ENCODE data around the gene SPATA33.
"Not testable (repeated sequence)": the region's sequence is repeated elsewhere in the genome, so short reads cannot be mapped to it uniquely, and the experiment has no call there.

SPATA33 gene

DNA sequence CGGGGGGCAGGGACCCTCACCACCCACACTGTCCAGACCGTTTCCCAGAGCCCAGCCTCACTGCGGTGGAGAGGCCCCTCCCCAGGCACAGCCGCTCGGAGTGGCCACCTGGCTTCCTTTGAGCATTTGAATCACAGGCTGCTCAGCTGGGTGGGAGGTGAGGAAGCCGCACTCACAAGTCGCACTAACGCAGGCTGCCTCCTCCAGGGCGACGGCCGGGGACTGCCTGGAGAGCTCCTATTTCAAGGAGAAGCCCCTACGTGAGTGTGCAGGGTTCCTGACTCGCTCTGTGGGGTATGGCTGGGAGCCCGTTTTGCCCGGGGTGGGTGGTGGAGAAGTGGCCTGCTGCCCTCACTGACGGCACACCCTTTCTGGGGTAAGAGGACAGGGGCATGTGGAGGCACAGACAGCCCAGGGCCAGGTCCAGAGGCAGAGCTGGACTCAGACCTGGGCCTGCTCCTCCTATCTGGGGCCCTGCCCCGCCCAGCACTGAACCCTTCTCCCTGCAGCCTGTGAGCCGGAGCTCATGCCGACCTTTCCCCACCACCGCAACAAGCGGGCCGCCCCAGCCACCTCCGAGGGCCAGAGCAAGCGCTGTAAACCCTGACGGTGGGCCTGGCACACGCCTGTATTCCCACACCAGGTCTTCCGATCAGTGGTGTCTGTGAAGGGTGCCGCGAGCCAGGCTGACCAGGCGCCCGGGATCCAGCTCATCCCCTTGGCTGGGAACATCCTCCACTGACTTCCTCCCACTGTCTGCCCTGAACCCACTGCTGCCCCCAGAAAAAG, 37.6 kb downstream of the SPATA33 start:
- DNase-seq: no peak

DNA sequence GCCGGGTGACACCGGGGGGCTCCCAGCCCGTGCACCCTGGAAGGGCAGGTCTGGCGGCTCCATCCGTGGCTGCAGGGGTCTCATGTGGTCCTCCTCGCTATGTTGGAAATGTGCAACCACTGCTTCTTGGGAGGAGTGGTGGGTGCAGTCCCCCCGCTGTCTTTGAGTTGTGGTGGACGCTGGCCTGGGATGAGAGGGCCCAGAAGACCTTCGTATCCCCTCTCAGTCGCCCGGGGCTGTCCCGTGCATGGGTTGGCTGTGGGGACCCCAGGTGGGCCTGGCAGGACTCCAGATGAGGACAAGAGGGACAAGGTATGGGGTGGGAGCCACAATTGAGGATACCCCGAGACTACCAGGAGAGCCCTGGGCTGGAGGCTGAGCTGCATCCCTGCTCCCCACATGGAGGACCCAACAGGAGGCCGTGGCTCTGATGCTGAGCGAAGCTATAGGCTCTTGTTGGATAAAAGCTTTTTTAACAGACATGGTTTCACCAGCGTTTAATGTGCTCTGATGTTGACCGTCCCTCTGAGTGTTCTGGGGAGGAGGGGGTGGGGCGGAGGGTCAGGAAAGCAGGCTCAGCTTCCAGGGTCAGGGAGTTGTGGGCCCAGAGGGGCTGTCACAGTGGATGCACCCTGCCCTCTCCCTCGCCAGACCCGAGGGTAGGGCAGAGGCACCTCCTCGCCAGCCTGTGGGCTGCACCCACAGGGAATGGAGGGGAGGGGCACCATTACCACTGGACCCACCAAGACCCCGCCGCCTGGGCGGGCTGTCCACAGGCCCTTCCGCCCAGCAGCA, 38.4 kb downstream of the SPATA33 start:
- no peak for DNase-seq

DNA sequence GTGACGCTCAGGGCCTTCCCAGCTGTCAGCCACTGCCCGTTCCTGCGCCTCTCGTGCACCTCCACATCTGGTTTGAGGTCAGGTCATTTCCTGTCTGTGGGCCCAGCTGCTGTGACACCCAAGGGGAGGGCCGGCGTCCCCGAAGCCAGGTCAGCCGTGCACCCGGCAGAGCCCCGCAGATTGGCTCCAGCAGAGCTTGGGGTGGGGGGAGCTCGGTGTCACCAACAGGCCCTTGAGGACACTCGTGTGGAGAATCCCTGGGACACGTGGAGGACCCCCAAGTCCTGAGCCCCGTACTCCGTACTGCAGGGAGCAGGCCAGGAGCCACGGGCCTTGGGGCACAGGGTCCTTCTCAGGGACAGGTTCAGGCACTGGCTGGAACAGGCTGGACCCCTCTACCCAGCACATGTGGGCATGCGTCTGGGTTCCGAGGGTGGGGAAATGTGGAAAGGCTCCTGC, 39.1 kb downstream of the SPATA33 start:
- DNase-seq: no peak

DNA sequence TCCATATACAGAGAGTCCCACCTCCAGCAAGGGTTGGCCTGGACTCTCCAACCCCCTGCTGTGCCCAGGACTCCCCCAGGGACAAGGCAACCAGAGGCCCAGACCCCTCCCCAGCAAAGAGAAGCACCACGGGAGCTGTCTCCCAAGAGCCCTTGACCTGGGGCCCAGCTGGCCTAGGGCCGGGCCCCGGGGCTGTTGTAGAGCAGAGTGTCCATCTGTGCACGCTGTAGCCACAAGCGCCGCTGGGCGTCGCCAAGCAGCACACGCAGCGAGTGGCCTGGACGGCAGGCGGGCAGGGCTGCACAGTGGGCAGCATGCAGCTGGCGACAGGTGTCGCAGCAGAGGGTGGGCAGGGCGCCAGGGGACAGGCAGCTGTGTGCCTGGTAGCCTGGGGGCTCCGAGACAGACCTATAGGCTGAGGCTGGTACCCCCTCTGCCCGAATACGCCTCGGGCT, 39.6 kb downstream of the SPATA33 start:
- no peak for DNase-seq

DNA sequence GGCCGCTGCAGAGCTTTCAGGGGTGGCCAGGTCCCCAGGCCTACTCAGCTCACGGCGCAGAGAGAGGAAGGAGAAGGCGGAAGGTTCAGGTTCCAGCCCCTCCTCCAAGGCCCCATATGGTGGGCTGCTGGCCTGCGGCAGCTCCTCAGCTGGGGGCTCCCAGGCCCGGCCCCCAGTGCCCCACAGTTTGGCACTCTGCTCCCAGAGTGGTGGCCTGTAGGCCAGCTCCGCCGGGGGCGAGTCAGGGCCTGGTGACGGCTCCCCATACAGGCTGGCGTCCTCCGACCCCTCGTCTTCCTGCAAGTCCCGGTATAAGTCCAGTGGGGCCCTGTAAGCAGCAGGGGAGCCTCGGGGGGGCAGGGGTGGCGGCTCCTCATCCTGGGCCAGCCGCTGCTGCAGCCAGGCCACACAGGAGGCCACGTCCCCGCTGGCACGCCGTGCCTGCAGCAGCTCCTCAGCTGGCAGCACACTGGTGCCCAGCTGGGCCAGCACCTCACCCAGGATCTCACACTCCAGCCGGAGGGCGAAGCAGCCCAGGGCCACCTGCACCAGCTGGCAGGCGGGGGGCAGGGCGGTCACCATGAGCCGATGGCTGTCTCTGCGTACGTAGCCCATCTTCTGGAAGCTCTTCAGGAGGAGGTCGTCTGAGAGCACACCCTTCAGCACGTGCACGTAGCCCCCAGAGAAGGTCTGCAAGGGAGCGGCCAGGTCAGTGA, 40.1 kb downstream of the SPATA33 start:
- no peak for DNase-seq

DNA sequence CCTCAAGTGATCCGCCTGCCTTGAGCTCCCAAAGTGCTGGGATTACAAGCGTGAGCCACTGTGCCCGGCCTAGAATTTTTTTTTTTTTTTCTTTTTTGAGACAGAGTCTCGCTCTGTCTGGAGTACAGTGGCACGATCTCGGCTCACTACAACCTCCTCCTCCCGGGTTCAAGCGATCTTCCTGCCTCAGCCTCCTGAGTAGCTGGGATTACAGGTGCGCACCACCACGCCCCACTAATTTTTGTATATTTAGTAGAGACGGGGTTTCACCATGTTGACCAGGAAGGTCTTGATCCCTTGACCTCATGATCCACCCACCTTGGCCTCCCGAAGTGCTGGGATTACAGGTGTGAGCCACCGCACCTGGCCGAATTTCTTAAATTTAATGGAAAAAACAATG, 41.1 kb downstream of the SPATA33 start:
- DNase-seq: not testable (repeated sequence)

DNA sequence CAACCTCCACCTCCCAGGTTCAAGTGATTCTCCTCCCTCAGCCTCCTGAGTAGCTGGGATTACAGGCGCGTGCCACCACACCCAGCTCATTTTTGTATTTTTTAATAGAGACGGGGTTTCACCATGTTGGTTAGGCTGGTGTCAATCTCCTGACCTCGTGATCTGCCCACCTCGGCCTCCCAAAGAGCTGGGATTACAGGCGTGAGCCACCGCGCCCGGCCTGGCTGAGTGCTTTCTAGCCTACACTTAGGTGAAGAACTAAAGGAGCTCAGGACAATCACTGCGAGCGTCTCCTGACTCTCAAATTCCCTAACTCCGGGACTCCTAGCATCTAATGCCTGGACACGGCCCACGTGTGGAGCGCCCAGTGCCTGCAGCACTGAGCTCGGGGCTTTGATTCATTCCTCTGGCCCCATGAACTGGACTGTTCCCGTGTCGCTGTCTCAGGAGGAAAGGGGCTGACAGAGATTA, 42.0 kb downstream of the SPATA33 start:
- not testable (repeated sequence) for DNase-seq

DNA sequence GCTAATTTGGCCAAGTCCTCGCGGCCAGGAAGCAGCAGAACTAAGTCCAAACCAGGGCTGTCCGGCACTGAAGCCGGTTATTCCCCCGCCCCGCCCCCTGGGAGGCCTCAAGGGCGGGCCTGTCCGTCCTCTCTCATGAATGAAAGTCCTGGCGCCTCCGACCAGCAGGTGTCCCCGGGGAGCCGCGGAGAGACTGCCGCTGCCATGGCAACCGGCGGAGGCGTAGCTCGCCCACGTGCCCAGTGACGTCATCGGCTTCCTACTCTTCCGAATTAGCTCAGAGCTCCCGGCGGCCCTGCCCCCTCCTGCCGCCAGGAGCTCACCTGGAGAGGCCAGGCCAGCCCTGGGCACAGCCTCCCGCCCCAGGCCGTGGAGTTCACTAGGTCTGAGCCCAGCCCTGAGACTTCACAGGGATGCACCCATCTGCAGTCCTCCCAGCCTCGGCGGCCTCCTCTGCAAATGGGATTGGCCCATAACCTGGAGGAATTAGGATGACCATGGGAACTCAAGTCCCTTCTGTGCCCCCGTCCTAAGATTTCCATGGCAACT, 42.5 kb downstream of the SPATA33 start:
- DNase-seq: peak; percentile 73

DNA sequence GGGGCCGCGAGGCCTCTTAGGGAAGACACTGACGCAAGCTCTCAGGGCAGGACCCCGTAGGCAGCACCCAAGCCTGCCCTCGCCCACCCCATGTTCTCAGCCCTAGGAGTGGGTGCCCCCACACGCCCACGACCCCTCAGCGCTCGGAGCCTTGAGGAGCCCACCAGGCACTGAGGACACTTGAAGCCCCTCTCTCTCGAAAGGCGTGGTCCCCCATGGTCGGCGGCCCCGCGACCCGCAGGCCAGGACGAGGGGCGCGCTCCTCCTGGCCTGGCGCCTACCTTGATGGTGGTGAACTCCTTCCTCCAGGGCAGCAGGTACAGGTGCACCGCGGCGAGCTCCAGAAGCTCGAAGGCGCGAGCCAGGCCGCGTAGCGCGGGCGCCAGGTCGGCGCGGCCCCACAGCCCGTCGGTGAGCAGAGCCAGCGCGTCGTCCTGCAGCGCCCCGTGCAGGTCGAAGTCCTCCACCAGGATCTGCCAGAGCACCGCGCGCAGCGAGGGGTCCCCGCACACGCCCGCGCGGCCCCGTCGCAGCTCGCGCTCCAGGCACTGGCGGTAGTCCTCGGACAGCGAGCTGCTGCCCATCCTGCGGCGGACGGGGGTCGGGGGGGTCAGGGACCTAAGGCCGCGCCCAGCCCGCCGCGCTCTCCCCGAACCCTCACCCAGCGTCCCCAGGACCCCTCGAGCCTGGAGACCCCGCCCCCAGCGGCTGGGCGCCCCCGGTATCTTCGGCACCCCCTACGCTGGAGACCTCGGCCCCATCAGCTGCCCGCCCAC, 43.2 kb downstream of the SPATA33 start:
- no peak for DNase-seq

DNA sequence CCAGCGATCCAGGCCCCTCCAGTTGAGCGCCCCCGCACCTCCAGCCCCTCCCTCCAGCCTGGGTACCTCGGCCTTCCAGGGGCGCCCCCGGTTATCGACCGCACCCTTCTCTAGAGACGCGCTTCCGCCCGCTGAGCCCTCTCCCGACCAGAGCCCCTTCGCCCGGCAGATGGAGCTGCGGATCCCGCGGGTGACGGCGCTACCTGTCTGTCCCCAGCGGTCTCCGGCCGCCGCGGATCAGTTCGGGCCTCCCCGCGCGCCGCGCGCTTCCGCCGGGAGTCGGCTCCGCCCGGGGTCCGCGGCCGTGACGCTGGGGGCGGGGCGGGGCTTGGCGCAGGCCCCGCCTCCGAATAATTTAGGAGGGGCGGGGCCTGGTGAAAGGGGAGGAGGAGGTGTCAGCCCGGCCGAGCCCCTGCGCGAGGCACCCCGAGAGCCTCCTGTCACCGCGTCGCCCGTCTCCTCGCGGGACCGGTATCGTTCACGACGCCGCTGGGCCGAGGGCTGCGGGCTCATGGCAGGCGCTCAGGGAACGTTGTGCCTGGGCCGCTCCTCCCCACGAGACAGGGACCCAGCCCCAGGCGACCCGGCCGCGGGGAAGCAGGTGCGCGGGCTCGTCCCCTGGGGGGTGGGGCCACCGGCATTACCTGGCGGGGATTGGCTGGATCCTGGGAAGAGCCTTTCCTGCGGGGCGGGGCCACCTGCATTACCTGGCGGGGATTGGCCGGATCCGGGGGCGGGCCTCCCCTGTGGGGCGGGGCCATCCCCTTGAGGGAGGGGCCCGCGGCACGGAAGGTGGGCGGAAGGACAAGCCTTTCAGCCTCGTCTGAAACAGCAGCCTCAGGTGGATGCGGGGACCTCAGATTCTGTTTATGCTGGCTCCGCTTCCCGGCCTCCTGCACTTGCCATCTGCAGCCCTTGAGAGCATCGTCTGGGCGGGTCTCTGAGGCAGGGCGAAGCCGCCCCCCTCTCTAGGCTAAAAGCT, 44.1 kb downstream of the SPATA33 start, which contains the start of gene SPATA2L:
Gene SPATA2L, minus strand, starts transcription at position 281 of the 982 bp plus-strand sequence. CDS start 473 bp downstream, outside the sequence.
- peak; percentile 82 for DNase-seq

DNA sequence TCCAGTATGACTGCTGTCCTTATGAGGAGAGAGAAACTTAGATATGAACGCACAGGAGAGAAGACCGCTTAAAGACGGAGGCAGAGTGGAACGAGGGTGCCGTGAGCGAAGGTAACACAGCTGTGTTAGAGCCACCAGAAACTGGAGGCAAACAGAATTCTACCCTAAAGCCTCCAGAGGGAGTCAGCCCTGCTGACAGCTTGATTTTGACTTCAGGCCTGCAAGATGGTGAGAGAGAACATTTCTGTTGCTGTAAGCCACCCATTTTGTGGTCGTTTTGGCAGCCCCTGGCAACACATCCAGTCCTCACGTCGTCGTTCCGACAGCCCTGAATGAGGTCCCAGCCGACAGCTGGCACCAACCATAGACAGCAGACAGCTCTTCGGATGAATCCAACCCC, 46.6 kb downstream of the SPATA33 start:
- no peak for DNase-seq

DNA sequence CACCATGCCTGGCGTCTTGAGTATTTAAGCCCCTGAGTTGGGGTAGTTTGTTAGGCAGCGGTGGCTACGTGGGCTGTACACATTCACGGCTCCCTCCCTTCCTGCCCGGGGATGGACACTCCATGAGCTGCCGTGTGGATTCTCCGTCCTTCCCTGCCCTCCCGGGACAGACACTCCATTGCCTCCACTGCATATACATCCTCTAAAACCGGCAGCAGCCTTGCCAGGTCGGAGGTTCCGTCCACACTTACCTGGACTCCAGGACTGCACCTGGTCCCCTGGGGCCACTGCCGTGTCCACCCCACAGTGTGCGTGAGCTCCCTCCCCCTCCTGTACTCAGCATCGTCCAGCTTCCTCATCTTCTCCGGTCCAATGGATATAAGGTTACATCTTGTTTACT, 47.4 kb downstream of the SPATA33 start:
- DNase-seq: no peak

DNA sequence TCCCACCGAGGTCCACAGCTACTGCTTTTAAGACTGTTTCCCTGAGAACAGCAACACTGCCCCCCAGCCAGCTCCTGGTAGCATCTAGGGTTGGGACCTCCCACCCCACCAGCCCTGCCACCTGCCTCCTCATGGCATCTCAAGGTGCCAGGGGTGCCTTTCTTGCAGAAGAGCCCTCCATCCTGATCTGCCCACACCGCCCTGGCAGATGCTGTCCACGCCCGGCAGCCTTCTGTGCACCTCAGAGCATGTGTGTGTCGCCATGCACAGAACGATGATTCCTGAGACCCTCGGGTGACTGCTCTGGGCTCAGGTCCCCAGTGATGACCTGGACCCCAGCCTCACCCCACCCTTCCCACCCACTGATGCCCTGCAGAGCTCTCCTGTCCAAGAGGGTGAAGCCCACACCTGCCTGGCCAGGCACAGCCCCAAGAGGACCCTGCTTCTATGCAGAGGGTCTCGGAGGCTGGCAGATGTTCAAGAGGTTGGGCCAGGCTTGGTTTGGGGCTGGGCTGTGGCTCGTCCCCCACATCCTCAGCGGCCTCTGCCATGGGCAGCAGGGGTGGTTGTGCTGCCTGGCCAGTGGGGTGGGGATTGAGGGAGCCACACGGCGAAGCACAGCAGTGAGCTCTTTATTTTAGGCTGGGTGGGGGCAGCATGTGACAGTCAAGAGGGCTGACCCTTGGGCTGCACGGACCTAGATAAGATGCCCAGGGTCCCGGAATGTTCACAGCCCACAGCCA, 49.1 kb downstream of the SPATA33 start:
- DNase-seq: no peak

DNA sequence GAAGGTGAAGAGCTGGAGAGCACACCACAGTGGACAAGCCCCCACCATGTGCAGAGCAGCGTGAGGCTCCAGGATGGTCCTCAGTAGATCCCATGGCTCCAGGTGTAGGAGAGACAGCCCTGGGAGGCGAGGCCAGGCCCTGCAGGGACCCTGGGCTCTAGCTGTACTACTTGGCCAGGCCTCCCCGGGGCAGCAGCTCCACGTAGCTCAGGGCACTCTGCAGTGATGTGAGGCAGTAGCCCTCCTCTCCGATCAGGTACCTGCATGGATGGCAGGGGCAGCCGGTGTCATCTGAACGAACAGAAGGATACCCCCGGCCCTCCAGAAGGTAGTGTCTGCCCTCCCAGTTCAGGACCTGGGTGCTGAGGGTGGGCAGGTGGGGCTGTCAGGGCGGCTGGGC, 50.1 kb downstream of the SPATA33 start:
- no peak for DNase-seq

DNA sequence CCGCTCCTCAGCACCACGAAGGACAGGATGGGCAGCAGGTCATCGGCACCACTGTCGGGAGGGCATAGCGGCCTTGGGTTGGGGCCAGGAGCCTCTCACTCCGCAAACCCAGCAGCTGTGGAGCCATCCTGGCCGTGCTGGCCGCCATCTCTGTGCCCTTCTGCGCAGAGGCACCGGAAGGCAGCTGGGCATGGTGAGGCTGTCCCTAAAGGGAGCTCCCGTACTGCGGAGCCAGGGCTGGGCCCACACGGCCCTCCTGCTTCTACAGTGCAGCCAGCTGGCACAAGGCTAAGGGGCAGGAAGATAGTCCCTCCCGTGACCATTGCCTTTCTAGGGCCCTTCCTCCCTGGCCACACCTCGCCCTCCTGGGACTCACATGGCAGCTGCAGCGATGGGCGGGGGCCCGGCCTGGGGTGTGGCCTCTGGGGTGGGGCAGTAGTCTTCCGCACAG, 50.9 kb downstream of the SPATA33 start:
- no peak for DNase-seq

DNA sequence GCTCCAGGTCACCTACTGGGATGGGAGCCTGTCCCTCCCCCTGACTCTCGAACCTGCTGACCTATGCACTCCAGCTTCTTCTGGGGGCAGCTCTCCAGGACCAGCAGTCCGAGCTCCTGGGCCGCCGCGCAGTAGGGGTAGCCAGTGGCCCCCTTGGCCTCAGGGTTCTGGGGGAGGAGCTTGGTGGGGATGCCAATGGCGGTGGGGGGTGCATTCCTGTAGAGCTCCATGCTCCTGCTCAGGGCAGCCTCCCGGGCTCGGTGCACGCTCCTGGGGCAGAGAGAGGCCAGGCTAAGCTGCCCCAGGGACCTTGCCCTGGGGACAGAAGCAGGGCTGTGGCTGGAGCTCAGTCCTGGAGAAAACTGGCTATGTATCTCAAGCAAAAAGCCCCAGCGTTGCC, 51.5 kb downstream of the SPATA33 start:
- DNase-seq: no peak

DNA sequence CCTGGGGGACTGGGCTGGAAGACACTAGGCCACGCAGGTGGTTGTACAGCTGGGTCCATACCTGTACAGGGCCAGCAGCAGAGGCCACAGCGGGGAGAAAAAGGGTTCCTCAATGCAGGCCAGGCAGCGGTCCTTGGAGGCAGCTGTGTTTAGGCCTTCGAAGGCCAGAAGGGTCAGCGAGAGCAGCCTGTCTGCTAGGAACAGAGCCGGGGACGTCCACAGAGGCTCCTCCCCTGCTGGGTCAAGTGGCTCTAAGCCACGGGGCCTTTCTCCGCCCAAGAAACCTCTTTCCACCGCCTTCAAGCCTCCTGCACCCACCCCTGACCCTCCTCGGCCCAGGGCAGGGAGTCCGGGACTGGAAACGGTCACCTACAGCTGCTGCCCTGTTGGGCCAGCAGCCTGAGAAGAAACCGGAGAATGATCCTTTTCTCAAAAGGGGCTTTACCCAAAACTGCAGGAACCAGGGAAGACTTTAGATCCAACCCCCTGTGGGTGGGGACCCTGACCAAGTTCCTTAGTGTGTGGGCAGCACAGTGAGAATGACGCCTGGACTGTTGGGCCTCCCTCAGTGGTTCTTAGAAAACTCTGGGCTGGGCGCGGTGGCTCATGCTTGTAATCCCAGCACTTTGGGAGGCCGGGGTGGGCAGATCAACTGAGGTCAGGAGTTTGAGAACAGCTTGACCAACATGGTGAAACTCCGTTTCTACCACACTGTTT, 52.2 kb downstream of the SPATA33 start:
- no peak for DNase-seq

DNA sequence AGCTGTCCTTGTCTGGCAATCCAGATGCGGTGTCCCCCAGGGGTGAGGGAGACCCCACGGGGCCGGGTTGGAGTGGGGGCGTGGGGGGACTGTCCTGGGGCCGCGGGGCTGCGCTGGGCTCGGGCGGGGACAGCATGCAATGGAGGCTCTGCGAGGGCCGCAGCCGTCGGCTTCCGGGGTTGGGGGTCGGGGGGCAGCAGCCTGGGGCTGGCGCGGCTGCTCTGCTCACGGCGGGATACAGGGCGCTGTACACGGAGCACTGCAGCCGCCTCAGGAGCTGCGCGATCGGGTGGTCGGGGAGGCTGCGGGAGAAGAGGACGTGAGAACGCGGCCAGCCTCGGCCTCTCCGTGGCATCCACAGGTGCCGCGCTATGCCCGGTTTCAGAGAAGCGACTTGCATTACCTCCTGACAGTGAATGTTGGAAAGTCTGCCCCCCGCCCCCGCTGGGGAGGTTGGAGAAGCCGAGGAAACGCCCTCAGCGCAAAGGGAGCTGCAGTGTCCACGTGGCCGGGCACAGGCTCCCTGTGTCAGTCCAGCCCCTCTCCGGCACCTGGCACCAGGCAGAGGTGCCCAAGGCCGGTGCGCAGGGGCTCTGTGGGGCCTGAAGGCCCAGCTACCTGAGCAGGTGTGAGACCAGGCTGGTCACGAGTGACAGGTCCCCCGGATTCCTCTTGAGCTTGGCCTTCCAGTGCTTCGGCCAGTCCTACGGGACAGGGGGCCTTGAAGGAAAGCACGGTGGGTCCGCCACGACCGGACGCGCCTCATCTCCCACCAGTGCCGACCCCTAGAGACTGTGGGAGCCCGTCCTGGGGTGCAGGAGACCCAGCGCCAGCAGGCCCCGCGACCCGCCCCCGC, 53.3 kb downstream of the SPATA33 start:
- DNase-seq: no peak

All from DMS79 (cell line).